ENCODE data around the gene FAM151A.

FAM151A gene

DNA sequence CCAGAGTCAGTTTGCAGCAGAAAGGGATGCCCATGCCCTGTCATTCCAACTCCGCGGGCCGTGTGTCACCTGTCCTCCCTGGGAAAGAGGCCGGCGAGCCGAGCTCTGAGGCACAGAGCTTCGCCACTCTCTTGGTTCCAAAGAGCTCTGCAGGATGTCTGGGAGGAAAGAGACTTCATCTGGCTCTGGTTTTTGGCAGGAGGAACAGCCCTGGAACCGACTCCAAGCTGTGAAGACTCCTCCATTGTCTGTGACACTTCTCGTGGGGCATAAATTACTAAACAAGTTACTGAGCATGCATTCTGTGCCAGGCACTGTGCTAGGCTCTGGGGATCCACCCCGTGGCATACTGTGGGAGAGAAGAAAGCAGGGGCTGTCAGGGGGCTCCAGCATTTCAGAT lies 3.9 kb upstream of the FAM151A start:
- Histone ChIP-seq H3K9me3 (ENCODE audit: control insufficient read depth, low read length) (no peaks in the 10 kb centered on the region), H3K4me1 (ENCODE audit: control insufficient read depth, insufficient read depth, low read length) (peaks cover 10% of the 10 kb centered on the region), H3K4me3 (ENCODE audit: low read length) (no peak overlapping the region), H3K9ac (ENCODE audit: low read length) (no peak overlapping the region), H3K36me3 (ENCODE audit: control insufficient read depth, insufficient read depth, low read length, severe bottlenecking) (no peaks in the 10 kb centered on the region), H3K27me3 (replicated peaks; ENCODE audit: control insufficient read depth, insufficient read depth, low read length) (peaks cover 12% of the 10 kb centered on the region)
- no peak for DNase-seq (ENCODE audit: low read depth)

DNA sequence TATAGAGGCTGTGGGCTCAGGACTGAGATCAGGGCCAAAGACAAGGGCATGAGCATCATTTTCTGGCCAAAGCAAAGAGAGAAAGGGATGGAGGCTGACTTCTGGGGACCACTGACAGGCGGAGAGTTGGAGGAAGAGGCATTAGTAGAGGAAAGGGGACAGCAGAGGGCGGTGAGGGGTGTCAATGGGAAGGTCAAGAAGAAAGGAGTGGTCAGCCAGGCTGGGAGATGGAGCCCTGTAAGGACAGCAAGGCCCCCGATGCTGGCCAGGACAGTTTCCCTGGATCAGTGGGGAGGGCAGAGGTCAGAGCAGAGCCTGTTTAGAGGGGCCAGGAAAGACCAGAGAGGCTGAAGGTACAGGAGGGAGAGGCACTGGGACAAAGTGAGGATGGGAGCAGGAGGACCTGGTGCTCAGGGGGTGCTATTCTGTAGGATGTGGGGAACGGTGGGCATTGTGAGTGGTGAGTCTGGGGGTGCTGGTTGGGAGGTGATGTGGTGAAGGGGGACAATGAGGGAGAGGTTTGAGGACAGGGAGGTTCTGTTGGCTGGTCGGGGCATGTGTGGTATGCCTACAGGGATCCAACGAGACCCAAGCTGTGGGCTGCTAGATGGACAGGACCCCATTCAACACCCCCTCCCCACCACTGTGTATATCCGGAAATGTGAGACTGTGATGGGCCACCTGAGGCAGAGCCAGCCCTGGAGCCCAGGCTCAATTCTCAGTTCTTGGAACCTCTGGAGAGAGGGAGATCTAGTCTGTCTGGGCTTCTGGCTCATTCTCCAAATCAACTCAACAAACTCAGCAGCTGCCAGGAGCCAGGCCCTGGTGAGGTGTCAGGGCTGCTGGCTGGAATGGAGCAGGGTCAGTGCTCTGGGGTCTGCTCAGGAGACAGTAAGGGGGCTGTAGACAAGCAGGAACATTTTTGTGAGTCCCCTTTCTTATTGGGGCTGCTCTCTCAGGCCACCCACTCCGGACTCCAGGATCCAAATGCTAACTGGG lies 1.4 kb upstream of the FAM151A start:
- peaks cover 10% of the 10 kb centered on the region for H3K4me1 ChIP-seq (ENCODE audit: control insufficient read depth, insufficient read depth, low read length)
- DNase-seq (ENCODE audit: low read depth): no peak
- H3K9me3 ChIP-seq (ENCODE audit: control insufficient read depth, low read length): no peaks in the 10 kb centered on the region
- H3K36me3 ChIP-seq (ENCODE audit: control insufficient read depth, insufficient read depth, low read length, severe bottlenecking): no peaks in the 10 kb centered on the region
- H3K27me3 ChIP-seq (replicated peaks; ENCODE audit: control insufficient read depth, insufficient read depth, low read length): peaks cover 9% of the 10 kb centered on the region
- H3K4me3 ChIP-seq (ENCODE audit: low read length): no peak overlapping the region
- no peak overlapping the region for H3K9ac ChIP-seq (ENCODE audit: low read length)

DNA sequence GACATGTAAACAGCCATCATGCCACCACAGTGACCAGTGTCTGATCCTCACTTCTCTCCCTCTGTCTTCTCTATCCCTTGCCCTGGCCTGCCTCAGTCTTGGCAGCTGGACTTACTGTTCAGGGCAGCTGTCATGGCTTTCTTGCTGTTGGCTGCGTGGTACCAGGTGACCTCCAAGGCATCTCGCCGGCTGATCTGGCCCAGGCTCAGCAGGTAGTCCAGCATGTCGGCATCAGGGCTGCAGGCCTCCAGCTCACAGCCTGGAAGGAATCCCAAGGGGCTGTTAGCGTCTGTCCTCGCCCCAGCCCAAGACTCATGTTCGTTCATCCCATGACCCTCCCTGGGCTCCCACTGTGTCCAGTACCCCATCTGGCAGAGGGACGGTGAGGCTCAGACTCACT lies 3.6 kb downstream of the FAM151A start:
- peaks cover 10% of the 10 kb centered on the region for H3K4me1 ChIP-seq (ENCODE audit: control insufficient read depth, insufficient read depth, low read length)
- no peak overlapping the region for H3K9ac ChIP-seq (ENCODE audit: low read length)
- DNase-seq (ENCODE audit: low read depth): no peak
- no peaks in the 10 kb centered on the region for H3K36me3 ChIP-seq (ENCODE audit: control insufficient read depth, insufficient read depth, low read length, severe bottlenecking)
- no peaks in the 10 kb centered on the region for H3K9me3 ChIP-seq (ENCODE audit: control insufficient read depth, low read length)
- no peak overlapping the region for H3K4me3 ChIP-seq (ENCODE audit: low read length)
- peaks cover 35% of the 10 kb centered on the region for H3K27me3 ChIP-seq (replicated peaks; ENCODE audit: control insufficient read depth, insufficient read depth, low read length)

DNA sequence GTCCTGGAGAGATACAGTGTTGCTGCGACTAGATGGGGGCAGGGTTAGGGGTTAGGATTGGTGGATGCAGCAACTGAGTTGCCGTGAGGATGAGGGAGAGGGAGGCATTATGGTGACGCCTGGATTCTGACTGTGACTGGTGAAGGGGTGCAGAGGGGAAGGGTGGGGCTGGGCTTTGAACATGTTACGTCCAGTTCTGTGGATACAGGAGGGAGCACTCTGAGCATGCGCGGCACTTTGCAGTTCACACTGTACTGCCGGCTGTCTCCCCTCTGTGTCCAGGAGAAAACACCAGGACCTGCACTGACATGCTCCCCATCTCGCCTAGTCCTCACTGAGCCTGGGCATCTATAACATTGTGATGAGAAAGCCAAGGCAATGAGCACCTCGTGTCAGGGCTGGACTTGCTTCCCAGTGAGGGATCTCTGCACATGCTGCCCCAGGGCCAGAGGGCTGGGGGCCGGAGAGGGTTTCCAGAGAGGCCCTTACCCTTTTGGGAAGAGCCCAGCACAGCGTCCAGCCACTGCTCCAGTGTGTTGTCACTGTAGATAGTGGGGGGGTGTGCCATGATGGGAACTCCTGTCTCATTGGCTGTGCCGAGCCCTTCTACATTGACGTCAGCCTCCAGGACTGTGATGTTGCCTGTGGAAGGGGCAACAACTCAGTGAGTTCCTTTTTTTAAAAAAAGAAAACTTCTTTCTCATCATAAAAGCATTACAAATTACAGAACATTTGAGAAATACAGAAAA lies 7.6 kb downstream of the FAM151A start:
- H3K9ac ChIP-seq (ENCODE audit: low read length): no peak overlapping the region
- no peaks in the 10 kb centered on the region for H3K36me3 ChIP-seq (ENCODE audit: control insufficient read depth, insufficient read depth, low read length, severe bottlenecking)
- no peak for DNase-seq (ENCODE audit: low read depth)
- H3K4me1 ChIP-seq (ENCODE audit: control insufficient read depth, insufficient read depth, low read length): no peaks in the 10 kb centered on the region
- H3K4me3 ChIP-seq (ENCODE audit: low read length): no peak overlapping the region
- H3K9me3 ChIP-seq (ENCODE audit: control insufficient read depth, low read length): no peaks in the 10 kb centered on the region
- H3K27me3 ChIP-seq (replicated peaks; ENCODE audit: control insufficient read depth, insufficient read depth, low read length): peaks cover 33% of the 10 kb centered on the region

DNA sequence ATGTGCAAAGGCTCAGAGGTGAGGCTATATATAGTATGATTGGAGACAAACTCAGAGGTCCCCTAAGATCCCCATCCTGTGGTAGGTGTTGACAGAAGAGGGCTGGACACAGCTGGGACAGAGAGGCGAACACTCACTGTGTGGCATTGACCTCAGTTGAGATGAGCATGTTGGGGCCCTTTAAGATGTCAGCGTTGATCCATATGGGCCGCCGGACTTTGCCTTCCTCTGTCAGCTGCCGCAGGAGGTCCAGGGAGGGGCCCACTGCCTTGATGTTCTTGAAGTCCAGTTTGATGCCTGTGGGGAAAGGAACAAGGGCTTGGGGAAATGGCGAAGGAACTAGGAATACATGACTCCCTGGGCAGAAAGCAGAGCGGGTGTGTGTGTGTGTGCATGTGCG lies 8.8 kb downstream of the FAM151A start:
- H3K9me3 ChIP-seq (ENCODE audit: control insufficient read depth, low read length): no peaks in the 10 kb centered on the region
- no peak for DNase-seq (ENCODE audit: low read depth)
- H3K36me3 ChIP-seq (ENCODE audit: control insufficient read depth, insufficient read depth, low read length, severe bottlenecking): no peaks in the 10 kb centered on the region
- H3K4me1 ChIP-seq (ENCODE audit: control insufficient read depth, insufficient read depth, low read length): no peaks in the 10 kb centered on the region
- no peak overlapping the region for H3K9ac ChIP-seq (ENCODE audit: low read length)
- peaks cover 28% of the 10 kb centered on the region for H3K27me3 ChIP-seq (replicated peaks; ENCODE audit: control insufficient read depth, insufficient read depth, low read length)
- H3K4me3 ChIP-seq (ENCODE audit: low read length): no peak overlapping the region

DNA sequence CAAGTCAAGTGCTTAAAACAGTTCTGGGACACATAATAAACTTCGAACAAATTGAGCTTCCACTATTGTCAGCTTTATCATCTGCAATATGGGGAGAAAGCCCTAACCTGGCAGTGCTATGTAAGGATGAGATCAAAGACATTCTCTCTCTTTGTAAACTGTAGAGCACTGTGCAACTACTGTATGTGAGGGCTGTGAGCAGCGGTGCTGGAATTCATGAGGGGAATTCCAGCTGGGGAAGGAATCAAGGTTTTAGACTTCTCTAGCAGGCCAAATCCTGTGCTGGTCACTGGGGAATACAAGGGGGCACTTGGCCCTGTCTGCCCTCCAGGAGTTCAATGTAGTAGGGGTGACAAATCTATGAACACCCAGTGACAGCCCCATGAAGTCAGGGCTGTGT lies 9.3 kb downstream of the FAM151A start:
- Histone ChIP-seq H3K9ac (ENCODE audit: low read length) (no peak overlapping the region), H3K9me3 (ENCODE audit: control insufficient read depth, low read length) (no peaks in the 10 kb centered on the region), H3K4me3 (ENCODE audit: low read length) (no peak overlapping the region), H3K36me3 (ENCODE audit: control insufficient read depth, insufficient read depth, low read length, severe bottlenecking) (no peaks in the 10 kb centered on the region), H3K27me3 (replicated peaks; ENCODE audit: control insufficient read depth, insufficient read depth, low read length) (peaks cover 25% of the 10 kb centered on the region), H3K4me1 (ENCODE audit: control insufficient read depth, insufficient read depth, low read length) (no peaks in the 10 kb centered on the region)
- no peak for DNase-seq (ENCODE audit: low read depth)

DNA sequence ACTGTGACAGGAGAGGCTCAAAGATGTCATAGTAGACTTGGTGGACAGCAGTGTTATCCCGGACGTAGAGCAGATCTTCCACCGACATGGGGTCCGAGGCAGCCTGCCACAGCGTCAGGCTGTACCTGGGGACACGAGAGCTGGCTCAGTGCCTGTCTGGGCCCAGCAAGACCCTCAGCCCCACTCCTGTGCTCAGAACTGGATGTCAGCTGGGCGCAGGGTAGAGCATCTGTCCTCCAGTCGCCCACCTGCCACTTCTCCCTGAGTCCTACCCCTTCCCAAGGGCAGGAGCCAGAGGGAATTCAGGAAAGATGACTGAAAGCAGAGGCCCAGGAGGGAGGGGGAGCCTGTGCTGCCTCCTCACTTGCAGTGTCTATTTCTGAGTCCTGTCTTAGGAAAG lies 11.7 kb downstream of the FAM151A start:
- no peak for DNase-seq (ENCODE audit: low read depth)
- Histone ChIP-seq H3K4me1 (ENCODE audit: control insufficient read depth, insufficient read depth, low read length) (no peaks in the 10 kb centered on the region), H3K27me3 (replicated peaks; ENCODE audit: control insufficient read depth, insufficient read depth, low read length) (peaks cover 15% of the 10 kb centered on the region), H3K36me3 (ENCODE audit: control insufficient read depth, insufficient read depth, low read length, severe bottlenecking) (no peaks in the 10 kb centered on the region), H3K4me3 (ENCODE audit: low read length) (no peak overlapping the region), H3K9me3 (ENCODE audit: control insufficient read depth, low read length) (no peaks in the 10 kb centered on the region), H3K9ac (ENCODE audit: low read length) (no peak overlapping the region)

DNA sequence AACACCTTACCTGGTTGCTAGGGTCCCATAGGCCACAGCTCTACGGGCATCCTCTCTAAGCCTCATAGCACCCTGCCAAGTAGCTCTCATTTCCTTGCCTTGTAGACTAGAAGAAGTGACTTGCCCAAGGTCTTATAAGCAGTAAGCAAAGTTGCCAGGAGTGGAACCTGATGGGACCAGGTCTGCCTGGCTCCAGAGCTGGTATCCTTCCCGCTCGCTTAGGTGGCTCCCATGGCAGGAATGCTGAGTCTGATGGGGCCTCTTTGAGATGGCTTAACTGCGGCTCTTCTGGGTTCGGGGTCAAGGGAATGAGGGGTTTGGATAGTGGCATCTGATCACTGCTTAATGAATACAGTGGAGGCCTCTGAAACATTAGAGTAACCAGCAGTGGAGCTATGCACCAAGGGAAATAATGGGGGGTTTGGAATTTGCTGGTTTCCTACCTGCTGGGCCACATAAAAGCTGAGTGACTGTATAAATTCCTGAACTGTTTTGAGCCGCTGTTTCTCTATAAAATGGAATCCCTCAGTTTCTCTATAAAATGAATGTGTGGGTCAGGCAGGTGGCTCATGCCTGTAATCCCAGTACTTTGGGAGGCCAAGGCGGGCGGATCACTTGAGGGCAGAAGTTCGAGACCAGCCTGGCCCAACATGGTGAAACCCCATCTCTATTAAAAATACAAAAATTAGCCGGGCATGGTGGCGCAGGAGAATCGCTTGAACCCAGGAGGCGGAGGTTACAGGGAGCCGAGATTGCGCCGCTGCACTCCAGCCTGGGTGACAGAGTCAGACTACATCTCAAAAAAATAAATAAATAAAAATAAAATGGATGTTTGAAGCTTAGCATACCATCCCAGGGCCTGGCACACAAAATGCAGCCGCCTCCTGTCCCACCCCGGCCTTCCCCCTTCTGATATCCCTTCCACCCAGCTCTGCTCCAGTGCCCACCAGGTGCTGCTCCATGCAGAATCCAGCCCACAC lies 12.4 kb downstream of the FAM151A start:
- Histone ChIP-seq H3K4me3 (ENCODE audit: low read length) (no peak overlapping the region), H3K4me1 (ENCODE audit: control insufficient read depth, insufficient read depth, low read length) (no peaks in the 10 kb centered on the region), H3K27me3 (replicated peaks; ENCODE audit: control insufficient read depth, insufficient read depth, low read length) (peaks cover 12% of the 10 kb centered on the region), H3K9ac (ENCODE audit: low read length) (no peak overlapping the region), H3K9me3 (ENCODE audit: control insufficient read depth, low read length) (no peaks in the 10 kb centered on the region), H3K36me3 (ENCODE audit: control insufficient read depth, insufficient read depth, low read length, severe bottlenecking) (no peaks in the 10 kb centered on the region)
- no peak for DNase-seq (ENCODE audit: low read depth)

DNA sequence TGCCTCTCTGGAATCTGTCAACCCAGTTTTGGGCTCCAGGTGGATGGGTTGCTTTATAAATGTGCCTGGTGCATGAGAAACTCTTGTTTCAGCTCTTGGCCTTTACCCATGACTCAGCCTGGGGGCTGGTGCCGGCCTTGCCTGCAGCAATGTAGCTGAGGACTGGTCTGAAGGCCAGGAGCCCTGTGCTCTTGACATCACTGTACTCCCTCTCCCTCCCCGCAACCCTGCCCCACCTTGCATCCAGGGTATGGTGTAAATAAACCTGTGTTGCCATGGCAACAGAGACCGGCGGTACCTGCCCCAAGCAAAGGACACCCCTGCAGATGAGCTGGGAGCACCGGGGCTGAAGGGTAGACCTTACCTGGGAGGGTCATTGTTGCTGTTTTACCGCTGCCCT lies 13.3 kb downstream of the FAM151A start:
- no peak overlapping the region for H3K4me3 ChIP-seq (ENCODE audit: low read length)

DNA sequence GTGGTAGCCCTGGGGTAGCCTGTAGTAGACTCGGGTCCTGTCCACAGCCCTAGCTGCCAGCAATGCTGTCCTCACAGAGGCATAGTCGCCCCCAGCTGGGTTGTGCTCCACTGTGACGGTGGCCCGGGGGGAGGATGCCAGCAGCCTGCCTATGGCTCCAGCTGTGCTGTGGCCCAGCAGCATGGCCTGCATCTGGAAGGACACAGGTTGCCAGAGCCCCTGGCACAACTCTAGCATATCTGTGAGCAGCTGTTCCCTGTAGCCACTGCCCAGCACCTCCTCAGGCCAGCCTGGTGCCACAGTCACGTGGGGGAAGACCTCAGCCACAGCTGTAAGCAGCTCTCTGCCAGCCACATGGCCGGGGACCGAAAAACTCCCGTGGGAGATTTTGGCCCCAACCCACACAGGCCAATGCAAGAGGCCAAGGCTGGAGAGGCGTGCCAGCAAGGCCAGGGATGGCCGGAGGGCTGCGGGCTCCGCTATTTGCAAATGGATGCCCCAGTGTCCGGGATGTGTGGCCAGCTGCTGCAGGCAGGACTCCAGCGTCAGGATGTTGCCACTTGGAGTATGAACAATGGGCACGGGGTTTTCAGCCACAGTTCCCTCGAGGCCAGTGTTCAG lies 13.9 kb downstream of the FAM151A start:
- H3K36me3 ChIP-seq (ENCODE audit: control insufficient read depth, insufficient read depth, low read length, severe bottlenecking): no peaks in the 10 kb centered on the region
- H3K4me3 ChIP-seq (ENCODE audit: low read length): no peak overlapping the region
- H3K4me1 ChIP-seq (ENCODE audit: control insufficient read depth, insufficient read depth, low read length): no peaks in the 10 kb centered on the region
- no peak for DNase-seq (ENCODE audit: low read depth)
- H3K9ac ChIP-seq (ENCODE audit: low read length): no peak overlapping the region
- no peaks in the 10 kb centered on the region for H3K9me3 ChIP-seq (ENCODE audit: control insufficient read depth, low read length)
- H3K27me3 ChIP-seq (replicated peaks; ENCODE audit: control insufficient read depth, insufficient read depth, low read length): peaks cover 3% of the 10 kb centered on the region

More for the DNA sequence above, 13.3 kb downstream of the FAM151A start:
- Histone ChIP-seq H3K4me1 (ENCODE audit: control insufficient read depth, insufficient read depth, low read length) (no peaks in the 10 kb centered on the region), H3K27me3 (replicated peaks; ENCODE audit: control insufficient read depth, insufficient read depth, low read length) (peaks cover 3% of the 10 kb centered on the region), H3K9me3 (ENCODE audit: control insufficient read depth, low read length) (no peaks in the 10 kb centered on the region), H3K9ac (ENCODE audit: low read length) (no peak overlapping the region), H3K36me3 (ENCODE audit: control insufficient read depth, insufficient read depth, low read length, severe bottlenecking) (no peaks in the 10 kb centered on the region)
- no peak for DNase-seq (ENCODE audit: low read depth)

Measured in adipocyte (in vitro differentiated cells).